HG03558 (cell line): ENCODE measurements around the gene TMEM33.

Experiments
- ATAC-seq: cut with Tn5 transposase; IDR thresholded peaks from one replicate; pipeline ENCODE4 v1.9.1; 2021; ENCODE audit warnings: moderate number of reproducible peaks; ENCODE audit not compliant: unreplicated experiment; ENCODE audit errors: extremely low read depth

TMEM33 gene

GRCh38 chr4:41935652-41936021 is 408 bp downstream of the TMEM33 start:
- ATAC-seq, result no peak

GRCh38 chr4:41939016-41939626 is 3.9 kb downstream of the TMEM33 start:
- no peak for ATAC-seq

- ATAC-seq, result no peak
These were observed 5.6 kb downstream of the TMEM33 start for GRCh38 chr4:41940834-41941233.

- ATAC-seq, result no peak
These were observed 8.3 kb downstream of the TMEM33 start for GRCh38 chr4:41943506-41943905.

GRCh38 chr4:41944089-41944488 is 8.9 kb downstream of the TMEM33 start:
- ATAC-seq, result no peak

GRCh38 chr4:41949531-41949930 is 14.3 kb downstream of the TMEM33 start:
- ATAC-seq, result no peak

GRCh38 chr4:41957634-41958033 is 22.4 kb downstream of the TMEM33 start:
- ATAC-seq, result no peak

GRCh38 chr4:41963105-41963504 is 27.9 kb downstream of the TMEM33 start:
- ATAC-seq, result no peak

GRCh38 chr4:41964401-41964800 is 29.2 kb downstream of the TMEM33 start:
- ATAC-seq, result no peak

- ATAC-seq, result no peak
These were observed 32.2 kb downstream of the TMEM33 start for GRCh38 chr4:41967392-41967791.

GRCh38 chr4:41969671-41970070 is 34.4 kb downstream of the TMEM33 start:
- no peak for ATAC-seq

- no peak for ATAC-seq
These were observed 40.1 kb downstream of the TMEM33 start for GRCh38 chr4:41975341-41975740.

- ATAC-seq, result no peak
These were observed 41.7 kb downstream of the TMEM33 start for GRCh38 chr4:41976775-41977516.

- ATAC-seq, result no peak
These were observed 42.5 kb downstream of the TMEM33 start for GRCh38 chr4:41977709-41978108.

- no peak for ATAC-seq
These were observed 46.2 kb downstream of the TMEM33 start, which contains the start of gene DCAF4L1 for GRCh38 chr4:41981456-41981855. DCAF4L1 (plus strand) TSS chr4:41981756; CDS start chr4:41981793, 37 bp downstream.

- ATAC-seq, result no peak
These were observed 47.5 kb downstream of the TMEM33 start for GRCh38 chr4:41982716-41983115.

GRCh38 chr4:41985151-41985550 is 49.9 kb downstream of the TMEM33 start:
- no peak for ATAC-seq

- no peak for ATAC-seq
These were observed 54.8 kb downstream of the TMEM33 start for GRCh38 chr4:41989994-41990364.

- peak; percentile 97 for ATAC-seq
These were observed 55.3 kb downstream of the TMEM33 start, which contains the start of gene SLC30A9 for GRCh38 chr4:41990365-41991111. SLC30A9 (plus strand) TSS chr4:41990530; CDS start chr4:41990652, 122 bp downstream.

GRCh38 chr4:41991916-41992767 is 56.9 kb downstream of the TMEM33 start:
- ATAC-seq, result no peak
